CD4-positive, alpha-beta T cell treated with Interleukin-4 for 4 hours (primary cell): ENCODE data around the gene LRRC37A.
"Not testable (repeated sequence)": the region's sequence is repeated elsewhere in the genome, so short reads cannot be mapped to it uniquely, and the experiment has no call there.

ENCODE experiments used
- DNase-seq: peaks from one replicate; pipeline ENCODE4 v3.0.0-alpha.2; 2020

The LRRC37A gene

DNA sequence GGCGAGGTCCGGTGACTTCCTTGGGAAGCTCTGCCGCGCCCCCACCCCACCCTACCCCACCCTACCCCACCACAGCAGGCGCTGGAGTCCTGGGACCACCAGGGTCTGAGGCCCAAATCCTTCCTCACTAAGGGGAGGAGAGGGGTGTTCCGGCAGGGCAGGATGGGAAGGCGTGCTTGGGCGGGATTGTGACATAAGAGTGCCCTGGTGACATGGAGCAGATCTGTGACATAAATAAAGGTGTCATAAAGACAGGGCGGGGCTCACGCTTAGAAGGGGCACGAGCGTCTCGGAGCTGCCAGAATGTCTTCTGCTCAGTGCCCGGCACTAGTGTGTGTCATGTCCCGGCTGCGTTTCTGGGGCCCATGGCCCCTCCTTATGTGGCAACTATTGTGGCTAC is at the start of gene LRRC37A:
LRRC37A (plus strand) TSS at position 301 of the 400 bp plus-strand sequence; CDS start at position 304, 3 bp downstream.
- not testable (repeated sequence) for DNase-seq

DNA sequence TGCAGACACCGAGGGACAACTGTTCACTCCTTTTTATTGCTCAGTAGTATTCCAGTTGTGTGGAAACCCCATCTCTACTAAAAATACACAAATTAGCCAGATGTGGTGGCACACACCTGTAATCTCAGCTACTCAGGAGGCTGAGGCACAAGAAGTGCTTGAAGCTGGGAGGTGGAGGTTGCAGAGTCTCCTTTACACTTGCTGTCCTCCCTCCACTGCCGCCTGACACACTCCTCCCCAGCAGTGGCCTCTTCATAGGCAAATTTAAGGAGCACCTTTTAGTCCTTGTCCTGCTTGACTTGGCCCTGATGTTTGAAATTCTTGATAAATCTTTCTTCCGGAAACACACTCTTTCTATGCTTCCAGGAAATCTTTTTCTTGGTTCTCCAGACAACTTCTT is 45.8 kb upstream of the LRRC37A start:
- DNase-seq = not testable (repeated sequence)

DNA sequence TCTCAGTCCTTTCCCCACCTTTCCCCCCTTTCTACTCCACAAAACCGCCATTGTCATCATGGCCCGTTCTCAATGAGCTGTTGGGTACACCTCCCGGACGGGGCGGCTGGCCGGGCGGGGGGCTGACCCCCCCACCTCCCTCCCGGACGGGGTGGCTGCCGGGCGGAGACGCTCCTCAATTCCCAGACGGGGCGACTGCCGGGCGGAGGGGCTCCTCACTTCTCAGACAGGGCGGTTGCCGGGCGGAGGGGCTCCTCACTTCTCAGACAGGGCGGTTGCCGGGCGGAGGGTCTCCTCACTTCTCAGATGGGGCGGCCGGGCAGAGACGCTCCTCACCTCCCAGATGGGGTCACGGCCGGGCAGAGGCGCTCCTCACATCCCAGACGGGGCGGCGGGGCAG is 42.1 kb upstream of the LRRC37A start:
- not testable (repeated sequence) for DNase-seq

DNA sequence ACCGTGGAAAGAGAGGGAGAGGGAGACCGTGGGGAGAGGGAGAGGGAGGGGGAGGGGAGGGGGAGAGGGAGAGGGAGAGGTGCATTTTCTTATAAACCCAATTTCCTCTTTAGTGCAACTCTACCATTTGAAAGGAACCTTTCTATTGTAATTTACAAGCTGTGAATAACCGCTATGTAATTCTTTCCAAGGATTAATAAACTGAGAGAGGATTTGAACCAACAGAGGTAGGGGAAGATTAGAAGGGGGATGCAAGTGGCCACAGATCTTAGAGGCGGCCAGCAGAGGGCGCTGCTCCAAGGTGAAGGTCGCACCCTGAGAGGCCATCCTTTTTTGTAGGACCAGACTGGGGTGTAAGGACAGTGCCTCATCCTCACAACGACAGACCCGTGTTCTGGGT is 41.2 kb upstream of the LRRC37A start:
- peak; percentile 83 for DNase-seq

DNA sequence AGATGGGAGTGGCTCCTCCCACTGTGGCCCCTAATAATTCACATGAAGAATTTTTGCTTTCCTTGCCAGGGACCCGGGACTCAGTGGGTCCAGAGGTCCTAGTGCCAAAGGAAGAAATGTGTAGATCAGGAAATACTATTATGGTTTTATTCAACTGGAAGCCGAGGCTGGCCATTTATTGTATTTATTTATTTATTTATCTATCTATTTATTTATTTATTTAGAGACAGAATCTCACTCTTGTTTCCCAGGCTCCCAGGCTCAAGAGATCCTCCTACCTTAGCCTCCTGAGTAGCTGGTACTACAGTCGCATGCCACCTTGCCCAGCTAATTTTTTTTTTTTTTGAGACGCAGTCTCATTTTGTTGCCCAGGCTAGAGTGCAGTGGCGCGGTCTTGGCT is 40.7 kb upstream of the LRRC37A start:
- not testable (repeated sequence) for DNase-seq

DNA sequence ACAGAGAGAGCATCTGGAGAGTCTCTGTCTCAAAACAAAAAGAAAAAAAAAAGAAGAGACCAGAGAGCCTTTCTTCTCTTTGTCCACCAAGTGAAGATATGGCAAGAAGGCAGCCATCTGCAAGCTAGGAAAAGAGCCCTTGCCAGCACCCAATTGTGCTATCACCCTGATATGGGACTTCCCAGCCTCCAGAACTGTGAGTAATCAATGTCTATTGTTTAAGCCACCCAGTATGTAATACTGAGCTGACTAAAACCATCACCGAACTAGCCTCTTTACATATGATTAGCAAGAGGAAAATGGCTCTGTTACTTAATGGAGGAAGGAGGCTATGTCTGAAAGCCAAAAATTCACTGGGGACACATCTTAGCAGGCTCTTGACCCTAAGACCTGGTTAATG is 38.6 kb upstream of the LRRC37A start:
- not testable (repeated sequence) for DNase-seq

DNA sequence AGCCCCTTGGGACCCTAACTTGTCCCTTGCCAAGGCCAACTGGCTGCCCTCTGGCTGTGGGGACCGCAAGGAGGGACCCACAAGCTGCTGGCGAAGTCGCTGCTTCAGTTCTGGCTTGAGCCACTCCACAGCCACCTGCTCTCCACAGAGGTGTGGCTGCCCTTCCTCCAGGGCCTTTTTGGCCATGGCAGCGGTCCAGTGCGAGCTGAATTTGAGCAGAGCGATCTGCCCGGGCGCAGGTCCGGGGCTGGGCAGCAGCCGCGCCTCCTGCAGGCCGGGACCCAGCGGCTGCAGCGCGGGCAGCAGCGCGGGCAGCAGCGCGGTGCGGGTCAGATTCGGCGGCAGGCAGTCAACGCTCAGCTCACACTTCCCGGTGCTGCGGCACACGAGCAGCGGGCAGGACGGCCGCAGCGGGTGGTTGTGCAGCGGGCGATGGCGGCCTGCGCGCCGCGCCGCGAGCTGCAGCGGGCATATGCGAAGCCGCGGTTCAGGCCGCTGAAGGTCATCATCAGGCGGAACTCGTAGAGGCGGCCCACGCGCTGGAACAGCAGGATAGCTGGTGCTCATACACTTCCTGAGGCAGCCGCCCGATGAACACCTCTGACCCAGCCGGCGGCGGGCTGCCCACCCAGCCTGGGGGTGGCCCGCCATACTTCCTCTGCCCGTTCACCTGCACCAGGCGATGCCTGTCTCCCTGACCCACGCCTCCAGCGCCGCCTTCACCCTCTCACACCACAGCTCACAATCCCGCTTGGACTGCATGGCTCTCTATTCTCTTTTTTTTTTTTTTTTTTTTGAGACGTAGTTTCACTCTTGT is 34.9 kb upstream of the LRRC37A start:
- DNase-seq = not testable (repeated sequence)

DNA sequence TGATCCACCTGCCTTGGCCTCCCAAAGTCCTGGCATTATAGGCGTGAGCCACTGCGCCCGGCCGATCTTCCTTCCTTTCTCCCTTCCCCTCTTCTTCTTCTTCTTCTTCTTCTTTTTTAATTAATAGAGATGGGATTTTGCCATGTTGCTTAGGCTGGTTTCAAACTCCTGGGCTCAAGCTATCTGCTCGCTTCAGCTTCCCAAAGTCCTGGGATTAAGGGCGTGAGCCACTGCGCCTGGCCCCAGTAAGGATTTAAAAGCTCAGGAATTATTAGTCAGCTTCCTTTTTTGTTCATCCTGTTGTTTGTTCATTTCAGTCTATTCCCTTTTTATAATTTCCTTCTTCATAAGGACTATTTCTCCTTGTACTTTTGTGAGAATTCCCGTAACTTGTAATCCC is 32.7 kb upstream of the LRRC37A start:
- no peak for DNase-seq

DNA sequence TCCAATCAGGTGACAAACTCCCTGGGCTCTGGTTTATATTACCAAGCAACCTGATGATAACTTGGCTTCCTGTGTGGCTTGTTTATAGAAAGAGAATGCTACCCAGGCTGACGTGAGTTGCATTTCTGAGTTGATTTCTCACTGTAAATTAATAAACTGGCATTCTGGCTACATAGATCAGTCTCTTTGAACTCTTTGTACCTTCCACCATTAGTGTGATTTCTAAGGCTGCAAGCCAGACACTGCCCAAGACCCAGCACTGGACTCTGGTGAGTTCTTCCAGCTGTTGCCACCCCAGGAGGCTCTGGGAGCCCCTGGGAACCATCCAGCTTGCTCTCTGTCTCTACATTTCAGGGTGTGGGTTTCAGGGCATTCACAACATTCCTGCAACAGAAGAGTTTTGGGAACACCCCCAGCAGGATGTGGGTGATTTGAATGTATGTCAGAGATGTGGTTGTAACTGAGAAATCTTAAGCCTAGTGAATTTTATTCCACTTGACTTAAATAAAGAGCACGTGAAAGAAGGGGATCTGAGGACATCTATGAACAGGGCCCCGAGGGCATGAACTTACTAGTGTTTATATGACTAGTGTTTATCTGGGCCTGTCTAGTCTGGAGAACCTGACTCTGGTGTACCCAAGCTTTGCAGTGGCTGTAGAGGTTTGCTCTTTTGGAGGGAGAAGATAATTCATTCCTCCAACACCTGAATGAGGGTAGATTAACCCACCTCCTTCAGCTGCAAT is 30.3 kb upstream of the LRRC37A start:
- DNase-seq = peak; percentile 50

DNA sequence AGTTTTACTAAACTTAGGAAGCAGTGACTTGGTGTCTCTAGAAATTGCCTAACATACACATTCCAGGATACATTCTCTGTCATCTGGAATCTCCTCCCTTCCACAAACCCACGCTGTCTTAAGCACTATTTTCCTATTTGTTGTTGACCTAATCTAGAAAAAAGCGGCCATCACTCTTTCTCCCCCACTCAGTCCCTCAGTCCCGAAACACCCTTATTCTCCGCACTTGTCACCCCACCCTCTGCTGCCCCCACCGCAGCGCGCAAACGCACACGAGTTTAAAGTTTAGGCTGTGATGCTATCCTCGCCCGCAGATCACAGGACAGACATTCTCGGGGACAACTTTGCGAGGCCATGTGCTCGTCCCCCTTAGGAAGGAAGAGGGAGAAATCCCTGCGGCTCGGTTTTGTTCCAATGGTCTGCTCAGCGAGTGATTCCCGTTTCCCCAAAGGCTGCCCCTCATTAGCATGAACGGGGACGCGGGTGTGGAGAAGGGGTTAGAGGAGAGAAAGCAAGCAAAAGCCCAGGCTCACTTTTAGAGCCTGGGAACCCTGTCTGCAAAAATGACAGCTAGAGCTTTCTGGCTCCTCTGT is 28.8 kb upstream of the LRRC37A start:
- not testable (repeated sequence) for DNase-seq

DNA sequence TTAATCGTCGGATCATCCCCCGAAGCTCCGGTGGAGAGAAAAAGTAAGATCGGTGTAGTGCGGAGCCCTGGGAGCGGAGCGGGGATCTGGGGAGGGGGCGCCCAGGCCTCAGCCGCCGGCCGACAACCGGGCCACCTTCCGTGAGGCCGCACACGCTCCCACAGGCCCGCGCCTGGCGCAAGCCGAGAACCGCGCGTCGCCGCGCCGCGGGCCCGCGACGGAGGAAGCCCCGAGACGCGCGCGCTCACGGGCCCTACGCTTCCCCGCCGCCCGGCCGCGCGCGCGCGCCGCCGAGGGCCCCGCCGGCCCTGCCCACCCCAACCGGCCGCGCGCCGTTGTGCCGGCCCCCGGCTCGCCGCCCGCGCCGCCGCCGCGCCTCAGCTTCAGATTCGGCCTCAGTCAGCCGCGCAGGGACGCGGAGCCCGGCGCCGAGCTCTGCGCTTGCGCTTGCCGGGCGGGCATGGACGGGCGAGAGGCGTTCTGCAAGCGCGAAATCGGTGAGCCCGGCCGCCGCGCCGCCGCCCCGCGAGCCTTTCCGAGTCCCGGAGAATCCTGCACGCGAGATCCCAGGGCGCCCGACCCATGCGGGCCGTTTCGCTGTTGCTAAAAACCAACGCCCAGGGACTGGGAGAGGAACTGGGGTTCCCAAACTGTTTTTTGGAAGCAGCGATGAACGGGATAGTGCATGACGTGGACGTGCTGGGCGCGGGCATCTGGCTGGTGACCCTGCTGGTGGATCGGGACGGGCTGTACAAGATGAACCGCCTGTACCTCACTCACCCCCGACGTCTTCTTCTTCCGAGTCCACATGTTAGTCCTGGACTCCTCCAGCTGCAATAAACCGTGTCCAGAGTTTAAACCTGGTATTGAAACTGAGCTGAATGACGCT is 28.0 kb upstream of the LRRC37A start:
- peak; percentile 73 for DNase-seq

DNA sequence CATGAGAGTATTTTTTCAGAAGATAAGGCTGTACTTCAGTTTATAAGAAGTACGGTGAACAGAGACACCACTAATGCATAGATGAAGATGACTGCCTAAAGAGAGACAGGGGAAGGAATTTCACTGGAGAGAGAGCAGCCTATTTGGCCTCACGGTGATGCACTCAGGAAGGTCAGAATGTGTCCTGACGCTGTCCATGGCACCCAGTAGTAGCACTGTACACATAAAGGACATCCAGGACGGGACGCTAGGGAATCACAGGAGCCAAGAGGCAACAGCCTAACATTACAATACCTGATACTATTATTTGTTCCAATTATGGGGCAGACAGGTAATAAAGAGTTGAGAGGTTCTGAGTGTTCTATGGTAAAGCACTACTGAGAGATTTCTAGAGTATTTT is 24.9 kb upstream of the LRRC37A start:
- DNase-seq = no peak

DNA sequence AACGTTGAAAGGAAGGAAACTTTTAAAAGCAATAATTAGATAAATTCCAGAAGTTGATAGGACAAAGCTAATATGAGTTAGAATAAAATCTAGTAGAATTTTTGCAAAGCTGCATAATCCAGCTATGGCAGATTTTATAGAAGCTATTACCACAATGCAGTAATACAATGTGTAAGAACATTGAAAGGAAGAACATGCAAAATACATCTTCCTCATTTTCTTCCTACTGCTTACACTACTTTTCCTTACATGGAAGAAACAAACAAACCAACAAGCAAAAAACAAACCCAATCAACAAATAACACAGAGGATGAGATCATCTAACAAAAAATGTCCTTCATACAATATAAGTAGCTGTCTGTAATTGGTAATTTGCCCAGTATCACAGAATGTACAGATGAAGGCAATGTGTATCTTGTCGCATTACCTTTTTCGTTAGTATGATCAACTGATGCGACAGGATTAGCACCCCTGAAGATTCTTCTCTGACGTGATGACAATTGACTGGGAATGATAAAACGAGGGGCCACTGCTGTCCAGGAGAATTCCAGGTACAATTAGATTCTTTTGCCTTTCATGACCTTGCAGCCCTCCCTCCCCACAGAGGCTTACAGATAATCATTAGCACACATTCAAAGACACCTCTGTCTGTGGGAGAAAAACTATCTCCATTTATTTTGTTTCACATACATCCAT is 21.2 kb upstream of the LRRC37A start:
- no peak for DNase-seq

DNA sequence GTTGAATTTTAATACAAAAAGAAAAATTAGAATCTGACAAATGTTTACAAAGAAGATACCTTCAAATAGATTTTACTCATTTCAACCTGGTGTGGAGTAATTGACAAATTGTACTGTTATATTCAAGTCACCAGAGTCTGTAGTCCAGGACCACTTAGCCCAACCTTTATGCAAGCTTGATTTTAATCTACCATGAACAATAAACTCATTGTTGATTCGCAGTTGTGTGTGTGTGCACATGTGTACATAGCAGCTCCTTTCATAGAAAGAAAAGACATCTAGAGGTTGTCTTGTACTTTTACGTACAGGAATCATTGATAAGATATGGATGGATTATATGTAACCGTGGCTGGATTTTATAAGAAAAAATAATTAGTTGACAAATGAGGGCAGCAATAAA is 20.7 kb upstream of the LRRC37A start:
- no peak for DNase-seq

DNA sequence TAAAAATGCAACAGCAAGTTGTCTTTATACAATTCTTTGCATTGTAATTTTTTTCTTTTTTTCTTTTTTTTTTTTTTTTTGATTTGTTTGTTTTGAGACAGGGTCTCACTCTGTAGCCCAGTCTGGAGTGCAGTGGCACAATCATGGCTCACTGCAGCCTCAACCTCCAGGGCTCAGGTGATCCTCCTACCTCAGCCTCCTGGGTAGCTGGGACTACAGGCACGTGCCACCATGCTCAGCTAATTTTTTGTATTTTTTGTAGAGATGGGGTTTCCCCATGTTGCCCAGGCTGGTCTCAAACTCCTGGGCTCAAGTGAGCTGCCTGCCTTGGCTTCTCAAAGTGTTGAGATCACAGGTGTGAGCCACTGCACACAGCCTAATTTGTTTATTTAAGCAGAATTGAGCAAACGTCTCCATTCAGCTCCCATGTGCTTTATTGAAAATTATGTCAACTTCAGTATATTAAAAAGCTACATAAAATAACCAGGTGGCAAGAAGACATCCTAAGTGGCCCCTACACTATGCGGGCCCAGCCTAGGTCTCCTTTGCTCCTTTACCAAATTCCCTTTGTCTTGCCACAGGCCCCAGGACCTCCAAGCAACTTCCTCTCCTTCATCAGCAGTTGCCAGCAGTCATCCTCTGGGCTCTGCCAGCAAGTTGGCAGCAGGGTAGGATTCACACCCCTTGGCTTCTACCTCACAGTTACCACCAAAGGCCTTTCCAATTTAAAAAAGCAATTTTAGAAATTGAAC is 18.0 kb upstream of the LRRC37A start:
- not testable (repeated sequence) for DNase-seq

DNA sequence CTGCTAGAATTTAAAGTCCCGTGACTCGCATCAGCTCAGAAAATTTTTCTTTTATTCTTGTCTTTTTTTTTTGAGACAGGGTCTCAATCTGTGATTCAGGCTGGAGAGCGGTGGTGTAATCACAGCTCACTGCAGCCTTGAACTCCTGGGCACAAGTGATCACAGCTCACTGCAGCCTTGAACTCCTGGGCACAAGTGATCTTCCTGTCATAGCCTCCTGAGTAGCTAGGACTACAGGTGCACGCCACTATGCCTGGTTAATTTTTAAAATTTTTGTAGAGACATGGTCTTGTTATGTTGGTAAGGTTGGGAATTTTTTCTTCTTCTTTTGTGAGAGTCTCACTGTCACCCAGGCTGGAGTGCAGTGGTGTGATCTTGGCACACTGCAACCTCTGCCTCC is 13.6 kb upstream of the LRRC37A start:
- DNase-seq = not testable (repeated sequence)

DNA sequence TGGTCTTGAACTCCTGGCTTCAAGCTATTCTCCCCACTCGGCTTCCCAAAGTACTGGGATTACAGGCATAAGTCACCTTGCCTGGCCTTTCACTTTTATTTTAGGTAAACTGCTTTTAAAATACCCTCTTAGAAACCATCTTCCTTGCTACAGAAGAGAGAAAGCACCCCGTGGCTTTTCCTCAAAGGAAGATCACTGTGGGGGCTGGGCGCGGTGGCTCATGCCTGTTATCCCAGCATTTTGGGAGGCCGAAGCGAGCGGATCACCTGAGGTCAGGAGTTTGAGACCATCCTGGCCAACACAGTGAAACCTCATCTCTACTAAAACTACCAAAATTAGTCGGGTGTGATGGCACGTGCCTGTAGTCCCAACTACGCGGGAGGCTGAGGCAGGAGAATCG is 12.3 kb upstream of the LRRC37A start:
- not testable (repeated sequence) for DNase-seq

DNA sequence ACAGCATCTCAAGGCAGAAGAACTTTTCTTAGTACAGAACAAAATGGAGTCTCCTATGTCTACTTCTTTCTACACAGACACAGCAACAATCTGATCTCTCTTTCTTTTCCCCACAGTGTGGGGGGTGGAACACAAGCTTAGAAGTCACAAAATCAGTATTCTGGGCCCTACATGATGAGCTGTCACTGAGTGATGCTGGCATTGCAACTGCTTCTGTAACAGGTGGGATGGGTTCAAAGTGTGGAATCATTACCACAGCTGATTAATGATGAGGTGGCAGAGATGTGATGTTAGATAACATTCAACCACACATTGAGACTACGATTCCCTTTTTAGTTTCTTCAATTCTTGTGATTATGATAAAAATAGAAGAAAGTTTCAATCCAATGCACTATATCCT is 10.5 kb upstream of the LRRC37A start:
- DNase-seq = peak; percentile 86

DNA sequence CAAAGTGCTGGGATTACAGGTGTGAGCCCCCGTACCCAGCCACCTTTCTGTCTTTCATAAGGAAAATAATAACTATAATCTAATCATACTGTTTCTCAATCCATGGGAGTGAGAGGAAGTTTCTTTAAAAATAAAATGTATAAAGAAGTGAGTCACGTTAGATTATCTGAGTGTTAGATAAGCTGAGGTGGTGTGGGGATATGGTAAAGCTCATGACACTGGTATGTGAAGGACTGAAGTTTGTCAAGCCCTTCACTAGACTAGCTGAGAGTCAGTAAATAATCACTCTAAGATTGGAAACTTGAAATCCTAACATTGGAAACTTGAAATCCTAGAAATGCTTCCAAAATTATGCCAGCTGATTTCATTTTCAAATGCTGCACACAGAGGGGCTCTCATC is 9.4 kb upstream of the LRRC37A start:
- not testable (repeated sequence) for DNase-seq

DNA sequence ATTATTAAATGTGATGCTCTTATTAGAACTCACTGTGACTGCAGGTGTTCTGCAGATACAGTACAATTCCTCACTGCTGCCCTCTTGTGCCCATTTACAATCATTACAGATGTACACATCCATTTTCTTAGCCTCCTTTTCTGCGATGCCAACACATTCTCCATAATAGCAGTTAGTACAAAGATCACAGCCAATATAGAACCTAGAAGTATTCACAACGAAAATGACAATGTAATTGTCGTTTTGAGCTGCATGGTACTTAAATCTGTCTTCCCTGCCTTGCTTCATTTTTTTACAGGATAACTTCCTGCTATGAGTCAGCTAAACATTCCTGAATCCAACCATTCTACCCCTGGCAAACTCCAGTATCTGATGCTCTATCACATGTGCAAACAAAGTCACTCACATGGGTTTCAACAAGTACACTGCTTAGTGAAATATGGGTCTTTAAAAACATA is 8.1 kb upstream of the LRRC37A start:
- DNase-seq = peak; percentile 89

DNA sequence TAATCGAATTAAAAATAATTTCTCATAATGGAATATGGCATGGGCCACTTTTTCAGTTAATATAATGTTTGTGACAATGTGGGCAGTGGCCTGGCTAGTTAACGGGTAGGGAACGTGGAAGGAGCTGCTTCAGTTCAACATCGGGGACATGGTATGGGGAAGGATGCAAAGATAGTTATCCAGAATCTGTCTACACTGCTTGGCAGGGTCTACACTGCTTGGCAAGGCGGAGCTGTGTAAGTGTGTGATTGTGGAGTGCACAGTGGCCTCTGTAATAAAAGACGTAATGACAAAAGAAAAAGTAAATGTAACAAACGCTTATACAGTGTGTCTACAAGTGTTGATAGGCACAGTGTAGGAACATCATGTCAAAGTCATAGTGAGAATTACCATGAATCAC is 7.3 kb upstream of the LRRC37A start:
- DNase-seq = not testable (repeated sequence)
